COLO829 (cell line): ENCODE data around the gene TAC3.
"Not testable (repeated sequence)": the region's sequence is repeated elsewhere in the genome, so short reads cannot be mapped to it uniquely, and the experiment has no call there.

ENCODE experiments used
- DNase-seq: peaks from one replicate; pipeline ENCODE4 v3.0.0; 2012; ENCODE audit warnings: low spot score

The TAC3 gene

GRCh38 chr12:57016348-57016747 is at the start of gene TAC3:
TSS of gene TAC3 (minus strand) at chr12:57016529. CDS start at chr12:57015797, 732 bp downstream.
- DNase-seq, result no peak

- no peak for DNase-seq
Observed at GRCh38 chr12:57063991-57064685, 47.8 kb upstream of the TAC3 start.

GRCh38 chr12:57058454-57058853 is 42.1 kb upstream of the TAC3 start:
- DNase-seq, result no peak

- DNase-seq, result no peak
Observed at GRCh38 chr12:57057067-57057751, 40.9 kb upstream of the TAC3 start.

- no peak for DNase-seq
Observed at GRCh38 chr12:57055824-57056223, 39.5 kb upstream of the TAC3 start.

- DNase-seq, result not testable (repeated sequence)
Observed at GRCh38 chr12:57053901-57054300, 37.6 kb upstream of the TAC3 start.

GRCh38 chr12:57053146-57053545 is 36.8 kb upstream of the TAC3 start:
- DNase-seq, result not testable (repeated sequence)

- no peak for DNase-seq
Observed at GRCh38 chr12:57051011-57051410, 34.7 kb upstream of the TAC3 start.

GRCh38 chr12:57049890-57050289 is 33.6 kb upstream of the TAC3 start, which contains the start of gene MYO1A:
TSS of gene MYO1A (minus strand) at chr12:57050129. CDS start at chr12:57048323, 1,806 bp downstream.
- no peak for DNase-seq

- no peak for DNase-seq
Observed at GRCh38 chr12:57049119-57049446, 32.8 kb upstream of the TAC3 start.

- DNase-seq, result no peak
Observed at GRCh38 chr12:57048423-57049118, 32.2 kb upstream of the TAC3 start.

GRCh38 chr12:57047981-57048380 is 31.7 kb upstream of the TAC3 start:
- DNase-seq, result no peak

GRCh38 chr12:57046947-57047890 is 30.9 kb upstream of the TAC3 start:
- no peak for DNase-seq

GRCh38 chr12:57046086-57046791 is 29.9 kb upstream of the TAC3 start:
- DNase-seq, result no peak

GRCh38 chr12:57044889-57045288 is 28.6 kb upstream of the TAC3 start:
- DNase-seq, result no peak

- DNase-seq, result no peak
Observed at GRCh38 chr12:57044468-57044867, 28.1 kb upstream of the TAC3 start.

- no peak for DNase-seq
Observed at GRCh38 chr12:57042695-57043094, 26.4 kb upstream of the TAC3 start.

- no peak for DNase-seq
Observed at GRCh38 chr12:57040750-57041149, 24.4 kb upstream of the TAC3 start.

GRCh38 chr12:57040211-57040610 is 23.9 kb upstream of the TAC3 start:
- no peak for DNase-seq

GRCh38 chr12:57039016-57039798 is 22.9 kb upstream of the TAC3 start:
- no peak for DNase-seq

GRCh38 chr12:57037264-57037663 is 20.9 kb upstream of the TAC3 start:
- DNase-seq, result no peak
